ENCODE measurements around the gene TNFRSF25.

- TF ChIP-seq TCF12 (IDR thresholded peaks at IDR 0.05) (no peak), POLR2AphosphoS5 (IDR thresholded peaks at IDR 0.05; ENCODE audit: low read depth, low read length) (no peak)
Observed at GRCh38 chr1:6446665-6447015, 19.3 kb downstream of the TNFRSF25 start.
